ENCODE data around the gene CTSL. TPM values are rescaled to one million over a fixed set of nuclear protein-coding genes. Genes with fewer than 3 reads are reported as not detected.
"Not testable (repeated sequence)": the region's sequence is repeated elsewhere in the genome, so short reads cannot be mapped to it uniquely, and the experiment has no call there.

Gene CTSL
- total RNA-seq, 4 donors from 2014 or later: 102 to 290 (median 137) TPM

DNA sequence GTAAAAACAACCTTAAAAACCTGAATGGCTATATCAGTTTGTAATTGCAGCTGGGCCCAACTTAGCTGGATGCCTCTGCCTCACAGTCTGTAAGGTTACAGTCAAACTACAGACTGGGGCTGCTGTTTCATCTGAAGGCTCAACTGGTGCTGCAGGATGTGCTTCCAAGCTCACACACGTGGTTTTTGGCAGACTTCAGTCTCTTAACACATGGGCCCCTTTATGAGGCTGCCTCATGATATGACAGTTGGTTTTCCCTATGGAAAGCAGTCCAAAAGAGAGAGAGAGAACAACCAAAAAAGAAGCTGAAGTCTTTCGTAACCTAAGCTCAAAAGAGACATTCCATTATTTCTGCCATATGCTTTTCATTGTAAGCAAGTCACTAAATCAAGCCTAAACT lies 27.4 kb downstream of the CTSL start:
- Histone ChIP-seq H3K27me3 (peaks cover 11% of the 10 kb centered on the region), H3K9me3 (peaks cover 0 to 8% (median 0%) of the 10 kb centered on the region in 3 donors), H3K4me3 (no peak overlapping the region), H3K27ac (no peak overlapping the region), H3K36me3 (no peaks in the 10 kb centered on the region), H3K4me1 (no peaks in the 10 kb centered on the region)
- WGBS, 2 donors (ENCODE audit: low coverage in 1 of 2): 45 to 50% methylated on average over 2 of the region's 2 CpGs
- TF ChIP-seq EP300 (IDR thresholded peaks at IDR 0.05): no peak
- no peak for TF ChIP-seq POLR2AphosphoS5 (IDR thresholded peaks at IDR 0.05)
- no peak for TF ChIP-seq POLR2A (IDR thresholded peaks at IDR 0.05)
- TF ChIP-seq, protein P1, sequence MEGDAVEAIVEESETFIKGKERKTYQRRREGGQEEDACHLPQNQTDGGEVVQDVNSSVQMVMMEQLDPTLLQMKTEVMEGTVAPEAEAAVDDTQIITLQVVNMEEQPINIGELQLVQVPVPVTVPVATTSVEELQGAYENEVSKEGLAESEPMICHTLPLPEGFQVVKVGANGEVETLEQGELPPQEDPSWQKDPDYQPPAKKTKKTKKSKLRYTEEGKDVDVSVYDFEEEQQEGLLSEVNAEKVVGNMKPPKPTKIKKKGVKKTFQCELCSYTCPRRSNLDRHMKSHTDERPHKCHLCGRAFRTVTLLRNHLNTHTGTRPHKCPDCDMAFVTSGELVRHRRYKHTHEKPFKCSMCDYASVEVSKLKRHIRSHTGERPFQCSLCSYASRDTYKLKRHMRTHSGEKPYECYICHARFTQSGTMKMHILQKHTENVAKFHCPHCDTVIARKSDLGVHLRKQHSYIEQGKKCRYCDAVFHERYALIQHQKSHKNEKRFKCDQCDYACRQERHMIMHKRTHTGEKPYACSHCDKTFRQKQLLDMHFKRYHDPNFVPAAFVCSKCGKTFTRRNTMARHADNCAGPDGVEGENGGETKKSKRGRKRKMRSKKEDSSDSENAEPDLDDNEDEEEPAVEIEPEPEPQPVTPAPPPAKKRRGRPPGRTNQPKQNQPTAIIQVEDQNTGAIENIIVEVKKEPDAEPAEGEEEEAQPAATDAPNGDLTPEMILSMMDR (IDR thresholded peaks at IDR 0.05): no peak
- no peak for ATAC-seq

- not testable (repeated sequence) for H3K27me3 ChIP-seq, H3K4me3 ChIP-seq, H3K27ac ChIP-seq, ATAC-seq, H3K36me3 ChIP-seq, H3K9me3 ChIP-seq, H3K4me1 ChIP-seq
- no CpG with 5 or more reads among the region's 24 CpGs for WGBS, 2 donors (ENCODE audit: low coverage in 1 of 2)
Measured at GRCh38 chr9:87758330-87758729, 32.4 kb downstream of the CTSL start.

DNA sequence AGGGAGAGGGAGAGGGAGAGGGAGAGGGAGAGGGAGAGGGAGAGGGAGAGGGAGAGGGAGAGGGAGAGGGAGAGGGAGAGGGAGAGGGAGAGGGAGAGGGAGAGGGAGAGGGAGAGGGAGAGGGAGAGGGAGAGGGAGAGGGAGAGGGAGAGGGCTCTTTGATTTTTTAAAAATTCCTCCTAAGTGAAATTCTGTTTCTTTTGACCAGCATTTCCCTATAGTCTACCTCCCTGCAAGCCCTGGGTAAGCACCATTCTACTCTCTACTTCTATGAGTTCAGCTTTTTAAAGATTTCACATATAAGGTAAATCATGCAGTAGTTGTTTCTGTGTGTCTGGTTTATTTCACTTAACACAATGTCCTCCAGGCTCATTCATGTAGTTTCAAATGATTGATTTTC lies 34.1 kb downstream of the CTSL start:
- not testable (repeated sequence) for H3K4me3 ChIP-seq, H3K36me3 ChIP-seq, H3K27me3 ChIP-seq, H3K27ac ChIP-seq, H3K9me3 ChIP-seq, ATAC-seq, H3K4me1 ChIP-seq

GRCh38 chr9:87760529-87760928 lies 34.6 kb downstream of the CTSL start:
- no peaks in the 10 kb centered on the region for H3K27me3 ChIP-seq
- H3K36me3 ChIP-seq: no peaks in the 10 kb centered on the region
- no peak overlapping the region for H3K27ac ChIP-seq
- no peak for ATAC-seq
- WGBS, 2 donors (ENCODE audit: low coverage in 1 of 2): 92 to 100% methylated on average over 2 of the region's 2 CpGs
- H3K9me3 ChIP-seq: no peaks in the 10 kb centered on the region
- no peaks in the 10 kb centered on the region for H3K4me1 ChIP-seq
- TF ChIP-seq, protein P1 (IDR thresholded peaks at IDR 0.05): no peak
- TF ChIP-seq POLR2A (IDR thresholded peaks at IDR 0.05) (no peak), POLR2AphosphoS5 (IDR thresholded peaks at IDR 0.05) (no peak), EP300 (IDR thresholded peaks at IDR 0.05) (no peak)
- H3K4me3 ChIP-seq: no peak overlapping the region

DNA sequence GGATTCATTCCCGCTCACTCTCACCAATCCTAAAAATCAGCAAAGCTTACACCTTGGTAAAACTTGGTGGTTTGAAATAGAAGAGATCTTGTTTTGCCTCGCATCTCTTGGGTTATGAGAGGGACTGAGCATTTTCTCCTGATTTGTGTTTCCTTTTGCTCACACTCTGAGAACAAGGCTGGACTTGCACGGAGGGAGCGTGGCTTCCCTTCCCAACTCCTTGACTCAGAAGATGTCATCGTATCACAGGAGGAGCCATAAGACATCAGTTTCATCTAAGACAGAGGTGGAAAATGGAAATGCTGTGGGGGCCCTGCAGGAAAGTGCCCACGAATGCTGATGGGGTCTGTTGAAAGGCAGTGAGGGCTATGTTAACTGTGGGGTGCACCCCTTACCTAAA lies 37.4 kb downstream of the CTSL start:
- Histone ChIP-seq H3K4me3 (no peak overlapping the region), H3K27me3 (no peaks in the 10 kb centered on the region), H3K27ac (no peak overlapping the region), H3K36me3 (no peaks in the 10 kb centered on the region), H3K9me3 (no peaks in the 10 kb centered on the region), H3K4me1 (no peaks in the 10 kb centered on the region)
- no peak for TF ChIP-seq POLR2AphosphoS5 (IDR thresholded peaks at IDR 0.05)
- ATAC-seq: no peak
- WGBS, 2 donors (ENCODE audit: low coverage in 1 of 2): 72 to 94% methylated on average over 2 to 4 of the region's 6 CpGs

GRCh38 chr9:87765521-87765920 lies 39.6 kb downstream of the CTSL start:
- Histone ChIP-seq H3K9me3 (no peaks in the 10 kb centered on the region), H3K36me3 (no peaks in the 10 kb centered on the region), H3K27me3 (no peaks in the 10 kb centered on the region), H3K27ac (no peak overlapping the region), H3K4me3 (no peak overlapping the region), H3K4me1 (no peaks in the 10 kb centered on the region)
- TF ChIP-seq POLR2AphosphoS5 (IDR thresholded peaks at IDR 0.05) (no peak), EP300 (IDR thresholded peaks at IDR 0.05) (no peak), POLR2A (IDR thresholded peaks at IDR 0.05) (no peak)
- TF ChIP-seq, protein P1 (IDR thresholded peaks at IDR 0.05): no peak
- ATAC-seq: no peak

DNA sequence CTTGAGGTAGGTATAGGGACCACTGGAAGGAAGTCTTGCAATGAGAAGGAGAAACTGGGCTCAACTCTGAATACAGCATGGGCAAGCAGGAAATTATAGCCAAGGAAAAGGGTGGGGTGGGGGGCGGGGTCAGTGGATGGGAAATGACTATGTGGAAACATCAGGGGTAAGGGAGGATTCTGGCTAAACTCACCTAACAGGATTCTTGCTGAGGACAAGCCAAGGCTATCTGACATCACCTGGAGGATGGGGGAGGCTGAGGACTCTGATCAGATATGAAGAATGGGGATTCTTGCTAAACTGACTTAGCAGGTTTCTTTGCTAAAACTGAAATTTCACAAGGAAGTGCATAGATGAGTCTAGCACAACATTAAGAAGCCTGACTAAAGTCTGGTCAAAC lies 40.8 kb downstream of the CTSL start:
- Histone ChIP-seq H3K36me3 (no peaks in the 10 kb centered on the region), H3K9me3 (no peaks in the 10 kb centered on the region), H3K27ac (no peak overlapping the region), H3K4me3 (no peak overlapping the region), H3K27me3 (peaks cover 11% of the 10 kb centered on the region), H3K4me1 (no peaks in the 10 kb centered on the region)
- WGBS, 2 donors (ENCODE audit: low coverage in 1 of 2): no CpG with 5 or more reads among the region's 1 CpG
- ATAC-seq: no peak
- TF ChIP-seq, protein P1 (IDR thresholded peaks at IDR 0.05): no peak
